GM12892 (cell line): ENCODE data around the gene AFF3.

ENCODE experiments used
- POLR2AphosphoS5 ChIP-seq: IDR thresholded peaks from 2 replicates; pipeline ENCODE4 v1.6.1; 2011; ENCODE audit warnings: low read depth, low read length, control low read depth
- TAF1 ChIP-seq: IDR thresholded peaks from 2 replicates; pipeline ENCODE4 v1.6.1; 2011; ENCODE audit warnings: low read depth, mild to moderate bottlenecking, control low read depth, low read length, borderline replicate concordance

- TF ChIP-seq POLR2AphosphoS5 (no peak), TAF1 (no peak)
Observed at GRCh38 chr2:99842451-99842850, 299.9 kb downstream of the AFF3 start.
